Progenitor cell of endocrine pancreas (in vitro differentiated cells): ENCODE measurements around the gene DPH2. TPM values are rescaled to one million over a fixed set of nuclear protein-coding genes. Genes with fewer than 3 reads are reported as not detected.

Experiments
- DNase-seq: peaks from one replicate; pipeline ENCODE4 v3.0.0; 2021; ENCODE audit warnings: low spot score; ENCODE audit not compliant: unreplicated experiment
- H3K27ac Mint-ChIP-seq: 2 replicates; pipeline ENCODE4 v1.8.0; 2021; ENCODE audit warnings: mild to moderate bottlenecking, moderate library complexity, mixed read lengths
- H3K27me3 Mint-ChIP-seq: 2 replicates; pipeline ENCODE4 v1.8.0; 2021; ENCODE audit warnings: mixed read lengths
- H3K36me3 Mint-ChIP-seq: 2 replicates; pipeline ENCODE4 v1.8.0; 2022; ENCODE audit warnings: mixed read lengths; ENCODE audit not compliant: insufficient read depth
- H3K4me1 Mint-ChIP-seq: 2 replicates; pipeline ENCODE4 v1.8.0; 2021; ENCODE audit warnings: low read depth, mixed read lengths
- H3K4me3 Mint-ChIP-seq: 2 replicates; pipeline ENCODE4 v1.8.0; 2021; ENCODE audit warnings: low read depth, mild to moderate bottlenecking, moderate library complexity, mixed read lengths
- H3K9me3 Mint-ChIP-seq: 2 replicates; pipeline ENCODE4 v1.8.0; 2021; ENCODE audit warnings: low read depth, mixed read lengths
- total RNA-seq: library from RNA; stranded (reverse); gene quantifications from 2 replicates; pipeline ENCODE4 v1.2.1, GENCODE V29; 2021
- TF ChIP-seq, protein P1 (sequence below): fragments of 200-600 bp; sonication (generic); IDR thresholded peaks from one replicate; pipeline ENCODE4 v1.5.0; 2021; ENCODE audit warnings: antibody characterized with exemption, mild to moderate bottlenecking; ENCODE audit not compliant: unreplicated experiment

Gene DPH2
- total RNA-seq, 1 donor from 2014 or later, result 25.4 TPM

DNA sequence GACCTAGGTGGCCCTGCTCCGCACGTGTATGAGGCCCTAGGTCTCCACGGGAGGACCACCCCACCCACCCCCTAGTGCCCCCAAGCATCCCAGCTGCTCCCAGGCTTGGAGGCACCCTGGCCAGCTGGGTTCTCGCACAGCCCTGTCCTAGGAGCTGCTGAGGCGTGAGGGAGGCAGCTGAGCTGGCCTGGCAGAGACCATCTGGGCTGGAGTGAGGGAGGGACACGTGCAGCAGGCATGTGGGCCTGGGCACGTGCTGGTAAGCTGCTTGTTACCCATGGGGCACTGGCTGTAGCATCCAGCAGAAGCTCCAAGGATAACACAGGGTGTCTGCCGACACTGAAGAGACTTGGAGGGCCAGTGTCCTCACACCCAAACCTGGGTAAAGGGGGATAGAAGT is 51.3 kb downstream of the DPH2 start:
- TF ChIP-seq, protein P1, sequence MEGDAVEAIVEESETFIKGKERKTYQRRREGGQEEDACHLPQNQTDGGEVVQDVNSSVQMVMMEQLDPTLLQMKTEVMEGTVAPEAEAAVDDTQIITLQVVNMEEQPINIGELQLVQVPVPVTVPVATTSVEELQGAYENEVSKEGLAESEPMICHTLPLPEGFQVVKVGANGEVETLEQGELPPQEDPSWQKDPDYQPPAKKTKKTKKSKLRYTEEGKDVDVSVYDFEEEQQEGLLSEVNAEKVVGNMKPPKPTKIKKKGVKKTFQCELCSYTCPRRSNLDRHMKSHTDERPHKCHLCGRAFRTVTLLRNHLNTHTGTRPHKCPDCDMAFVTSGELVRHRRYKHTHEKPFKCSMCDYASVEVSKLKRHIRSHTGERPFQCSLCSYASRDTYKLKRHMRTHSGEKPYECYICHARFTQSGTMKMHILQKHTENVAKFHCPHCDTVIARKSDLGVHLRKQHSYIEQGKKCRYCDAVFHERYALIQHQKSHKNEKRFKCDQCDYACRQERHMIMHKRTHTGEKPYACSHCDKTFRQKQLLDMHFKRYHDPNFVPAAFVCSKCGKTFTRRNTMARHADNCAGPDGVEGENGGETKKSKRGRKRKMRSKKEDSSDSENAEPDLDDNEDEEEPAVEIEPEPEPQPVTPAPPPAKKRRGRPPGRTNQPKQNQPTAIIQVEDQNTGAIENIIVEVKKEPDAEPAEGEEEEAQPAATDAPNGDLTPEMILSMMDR, result no peak
- peaks cover 2% of the 10 kb centered on the region for H3K4me1 Mint-ChIP-seq
- H3K27me3 Mint-ChIP-seq, result no peaks in the 10 kb centered on the region
- no peaks in the 10 kb centered on the region for H3K9me3 Mint-ChIP-seq
- no peak overlapping the region for H3K27ac Mint-ChIP-seq
- H3K36me3 Mint-ChIP-seq, result peaks cover 6% of the 10 kb centered on the region
- DNase-seq, result no peak
- H3K4me3 Mint-ChIP-seq, result no peak overlapping the region

DNA sequence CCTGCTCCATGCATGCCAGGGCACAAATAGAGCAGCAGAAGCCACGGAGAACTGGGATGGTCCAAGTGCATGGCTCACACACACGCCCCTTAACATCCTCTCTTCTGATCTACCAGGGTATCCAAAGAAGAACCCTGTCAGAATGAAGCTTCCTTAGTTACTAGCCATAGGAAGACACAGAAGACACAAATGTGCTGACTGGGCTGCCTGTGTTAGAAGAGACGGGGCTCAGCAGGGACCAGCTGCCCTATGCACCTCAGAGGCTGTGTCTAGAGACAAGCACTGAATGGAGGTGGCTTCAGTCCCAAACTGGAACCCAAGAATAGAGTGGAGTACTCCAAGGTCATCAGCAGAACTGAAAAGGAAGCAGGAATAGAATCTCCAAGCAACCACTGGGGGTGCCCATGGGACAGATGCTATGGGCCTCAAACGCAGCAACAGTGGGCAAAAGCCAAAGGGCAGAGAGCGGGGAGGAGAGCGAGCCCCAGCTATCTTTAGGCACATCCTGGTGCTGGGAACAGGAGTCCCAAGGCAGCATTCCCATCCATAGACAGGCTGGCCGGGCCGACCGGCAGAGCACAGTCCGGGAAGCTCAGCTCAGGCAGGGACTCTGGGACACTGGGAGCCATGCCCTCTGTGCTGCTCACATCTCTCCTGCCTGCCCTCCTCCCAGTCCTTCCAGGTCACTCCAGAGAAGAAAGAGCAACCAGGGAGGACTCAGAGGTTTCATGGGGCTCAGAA is 51.9 kb downstream of the DPH2 start:
- no peak for DNase-seq
- peaks cover 6% of the 10 kb centered on the region for H3K36me3 Mint-ChIP-seq
- TF ChIP-seq, protein P1, result no peak
- no peak overlapping the region for H3K27ac Mint-ChIP-seq
- H3K27me3 Mint-ChIP-seq, result no peaks in the 10 kb centered on the region
- no peaks in the 10 kb centered on the region for H3K4me1 Mint-ChIP-seq
- H3K4me3 Mint-ChIP-seq, result no peak overlapping the region
- no peaks in the 10 kb centered on the region for H3K9me3 Mint-ChIP-seq

Other genes starting within 250 kb of the DPH2 start
- 1.1 and 2.0 TPM in 2 replicates for gene ARTN, start 36.2 kb upstream of the DPH2 start, total RNA-seq
- gene IPO13, start 23.1 kb upstream of the DPH2 start, total RNA-seq, result 34.6 and 35.8 TPM in 2 replicates
- 104 and 108 TPM in 2 replicates for gene ATP6V0B, start 5.0 kb downstream of the DPH2 start, total RNA-seq
- gene B4GALT2, start 9.2 kb downstream of the DPH2 start, total RNA-seq, result 61.7 and 63.1 TPM in 2 replicates
- 34.8 and 35.9 TPM in 2 replicates for gene CCDC24, start 21.6 kb downstream of the DPH2 start, total RNA-seq
- gene SLC6A9, start 61.5 kb downstream of the DPH2 start, total RNA-seq, result 26.9 and 29.4 TPM in 2 replicates
- gene KLF17, start 148.8 kb downstream of the DPH2 start, total RNA-seq, result not detected in 2 replicates
- not detected in 2 replicates for gene KLF18, start 171.6 kb downstream of the DPH2 start, total RNA-seq
- 78.3 and 82.0 TPM in 2 replicates for gene DMAP1, start 243.5 kb downstream of the DPH2 start, total RNA-seq